B cell (primary cell): ENCODE data around the gene HIBCH. TPM values are rescaled to one million over a fixed set of nuclear protein-coding genes. Genes with fewer than 3 reads are reported as not detected.

ENCODE experiments used
- ATAC-seq: fragments of 200-7000 bp; cut with Tn5 transposase; one replicate; pipeline ENCODE4 v1.10.0; 2021; ENCODE audit warnings: low read depth, mild to moderate bottlenecking, moderate number of reproducible peaks, moderate library complexity
- CTCF ChIA-PET: fragments of 350-600 bp; sonication (Branson Sonifier 250); formaldehyde crosslinking; loops from one replicate; lab custom pipeline; 2021; ENCODE audit warnings: antibody characterized with exemption, inconsistent platforms; lab: Charles Lee
- POLR2A ChIA-PET: fragments of 350-600 bp; sonication (Branson Sonifier 250); formaldehyde crosslinking; loops from one replicate; lab custom pipeline; 2021; ENCODE audit warnings: antibody characterized with exemption; lab: Charles Lee
- DNase-seq: peaks from one replicate; pipeline ENCODE4 v3.0.0; 2013
- H2AFZ ChIP-seq: 2 replicates; pipeline ENCODE4 v1.6.1; 2012; ENCODE audit warnings: mild to moderate bottlenecking, low read depth, low read length; ENCODE audit not compliant: insufficient read depth, poor library complexity, severe bottlenecking
- H3K27ac ChIP-seq, 2 donors: 1 replicate in 1 of 2; 2 replicates in 1 of 2; pipeline ENCODE4 v1.5.1; 2012 to 2013; ENCODE audit warnings: low read length in 2 of 2, mild to moderate bottlenecking in 2 of 2, moderate library complexity in 1 of 2
- H3K27me3 ChIP-seq, 4 experiments: fragments of 200-600 bp in 1 of 4; sonication (generic) in 1 of 4; replicated peaks in 1 of 4; 1 replicate in 2 of 4; 2 replicates in 2 of 4; pipeline versions ENCODE4 v1.6.1 to v1.7.0; 2013 to 2016; ENCODE audit warnings: low read length in 3 of 4, mild to moderate bottlenecking in 2 of 4, mixed read lengths in 1 of 4, moderate library complexity in 1 of 4; ENCODE audit not compliant: insufficient read depth in 4 of 4, control insufficient read depth in 3 of 4; ENCODE audit errors: control extremely low read depth in 1 of 4
- H3K36me3 ChIP-seq, 2 experiments: replicated peaks in 1 of 2; 1 replicate in 1 of 2; 2 replicates in 1 of 2; pipeline versions ENCODE4 v1.6.1 to v1.7.1; 2013; ENCODE audit warnings: low read length in 1 of 2; ENCODE audit not compliant: insufficient read depth in 2 of 2, control insufficient read depth in 1 of 2; ENCODE audit errors: control extremely low read depth in 1 of 2, extremely low read depth in 1 of 2
- H3K4me1 ChIP-seq, 2 donors: fragments of 200-600 bp in 1 of 2; sonication (generic) in 1 of 2; 1 replicate in 1 of 2; 2 replicates in 1 of 2; pipeline versions ENCODE4 v1.5.1 to v1.6.1; 2013 to 2017; ENCODE audit warnings: low read length in 2 of 2; ENCODE audit not compliant: control insufficient read depth in 2 of 2, insufficient read depth in 2 of 2
- H3K4me2 ChIP-seq: replicated peaks from 2 replicates; pipeline ENCODE3; 2012; ENCODE audit warnings: mild to moderate bottlenecking, low read depth, low read length; ENCODE audit not compliant: poor library complexity, severe bottlenecking
- H3K4me3 ChIP-seq, 5 experiments: fragments of 200-600 bp in 1 of 5; sonication (generic) in 1 of 5; 1 replicate in 3 of 5; 2 replicates in 2 of 5; pipeline versions ENCODE4 v1.5.1 to v1.7.0; 2011 to 2016; ENCODE audit warnings: low read length in 4 of 5, mild to moderate bottlenecking in 4 of 5, low read depth in 2 of 5, control low read depth in 1 of 5, moderate library complexity in 1 of 5; ENCODE audit not compliant: insufficient read depth in 1 of 5; ENCODE audit errors: control extremely low read depth in 1 of 5, extremely low read depth in 1 of 5
- H3K79me2 ChIP-seq: fragments of 200-600 bp; sonication (generic); one replicate; pipeline ENCODE4 v1.6.0; 2016; ENCODE audit warnings: low read length; ENCODE audit not compliant: control insufficient read depth, insufficient read depth
- H3K9ac ChIP-seq: fragments of 200-600 bp; sonication (generic); 2 replicates; pipeline ENCODE4 v1.6.1; 2017; ENCODE audit warnings: mild to moderate bottlenecking, low read length, moderate library complexity
- H3K9me3 ChIP-seq, 3 donors: one replicate each; pipeline versions ENCODE4 v1.6.1 to v1.7.1; 2013; ENCODE audit warnings: low read length in 2 of 3; ENCODE audit not compliant: control insufficient read depth in 2 of 3, insufficient read depth in 1 of 3; ENCODE audit errors: control extremely low read depth in 1 of 3
- H4K20me1 ChIP-seq: 2 replicates; pipeline ENCODE4 v1.6.0; 2012; ENCODE audit warnings: mild to moderate bottlenecking, low read length; ENCODE audit not compliant: insufficient read depth, control insufficient read depth, poor library complexity, severe bottlenecking
- H3K27ac Mint-ChIP-seq: one replicate; pipeline ENCODE4 v1.8.0; 2021; ENCODE audit warnings: mixed read lengths
- H3K27me3 Mint-ChIP-seq: one replicate; pipeline ENCODE4 v1.8.0; 2021; ENCODE audit warnings: mixed read lengths
- H3K4me1 Mint-ChIP-seq: one replicate; pipeline ENCODE4 v1.8.0; 2021; ENCODE audit warnings: mixed read lengths
- H3K4me3 Mint-ChIP-seq: one replicate; pipeline ENCODE4 v1.8.0; 2021; ENCODE audit warnings: mixed read lengths
- H3K9me3 Mint-ChIP-seq: one replicate; pipeline ENCODE4 v1.8.0; 2022; ENCODE audit warnings: mixed read lengths; ENCODE audit not compliant: insufficient read depth
- CTCF ChIP-seq: fragments of 200-600 bp; IDR thresholded peaks from one replicate; pipeline ENCODE4 v1.8.0; 2022; ENCODE audit warnings: antibody characterized with exemption, mild to moderate bottlenecking
- EZH2 ChIP-seq: IDR thresholded peaks from 2 replicates; pipeline ENCODE4 v1.6.1; 2012; ENCODE audit warnings: borderline replicate concordance, low read depth, mild to moderate bottlenecking, moderate library complexity, low read length; ENCODE audit not compliant: insufficient read depth, poor library complexity, severe bottlenecking
- WGBS: methylation state at CpG from one replicate; pipeline ENCODE4 v1.1.5; 2013; ENCODE audit warnings: missing lambda C conversion rate; ENCODE audit not compliant: insufficient coverage; 5-methylcytosine and 5-hydroxymethylcytosine counted together
- intact Hi-C: fragments of 100-400 bp; cut with micrococcal nuclease; formaldehyde crosslinking; loops from one replicate; pipeline ENCODE4 v1.10.0; 2022
- polyA plus RNA-seq: library from polyadenylated mRNA; depleted of rRNA; stranded (reverse); fragments of >200 nt; gene quantifications from 2 replicates; pipeline ENCODE4 v1.2.3, GENCODE V29; 2012
- total RNA-seq, 2 donors: library from RNA; stranded (reverse); fragments of 120-200 nt in 1 of 2; gene quantifications; 1 replicate in 1 of 2; 2 replicates in 1 of 2; pipeline versions ENCODE4 v1.2.3 to v1.2.4, GENCODE V29; 2013 to 2022

The HIBCH gene
- total and polyA plus RNA-seq, 2 donors (not counting 1 experiment from before 2014, with no cell fraction given), result 5.6 to 30.2 TPM

GRCh38 chr2:190333928-190334327 lies 14.3 kb upstream of the HIBCH start:
- Histone ChIP-seq H2AFZ (no peak overlapping the region), H4K20me1 (no peaks in the 10 kb centered on the region), H3K36me3 (no peaks in the 10 kb centered on the region), H3K27me3 (peaks cover 0 to 2% (median 0%) of the 10 kb centered on the region in 4 experiments), H3K9me3 (peaks cover 0 to 2% (median 0%) of the 10 kb centered on the region in 3 donors), H3K4me3 (no peak overlapping the region), H3K79me2 (no peaks in the 10 kb centered on the region), H3K4me1 (no peaks in the 10 kb centered on the region), H3K9ac (no peak overlapping the region), H3K27ac (no peak overlapping the region), H3K4me2 (no peak overlapping the region)
- no peaks in the 10 kb centered on the region for H3K9me3 Mint-ChIP-seq
- ChIA-PET POLR2A (no interaction called here), CTCF (no interaction called here)
- TF ChIP-seq EZH2, result no peak
- TF ChIP-seq CTCF, result no peak
- no peak overlapping the region for H3K27ac Mint-ChIP-seq
- H3K4me1 Mint-ChIP-seq, result no peaks in the 10 kb centered on the region
- DNase-seq (no peak), ATAC-seq (no peak)
- intact Hi-C loops, result no loop called here
- WGBS, result no CpG with 5 or more reads among the region's 2 CpGs
- H3K27me3 Mint-ChIP-seq, result peaks cover 21% of the 10 kb centered on the region
- H3K4me3 Mint-ChIP-seq, result no peak overlapping the region

GRCh38 chr2:190333395-190333794 lies 13.8 kb upstream of the HIBCH start:
- H3K4me3 Mint-ChIP-seq, result no peak overlapping the region
- ATAC-seq (no peak), DNase-seq (no peak)
- H3K27ac ChIP-seq, result no peak overlapping the region
- H2AFZ ChIP-seq, result no peak overlapping the region
- CTCF ChIA-PET, result no interaction called here
- POLR2A ChIA-PET, result no interaction called here
- TF ChIP-seq CTCF, result no peak
- TF ChIP-seq EZH2, result no peak
- H3K27me3 Mint-ChIP-seq, result peaks cover 21% of the 10 kb centered on the region
- intact Hi-C loops, result no loop called here
- H3K4me1 Mint-ChIP-seq, result no peaks in the 10 kb centered on the region
- WGBS, result 100% methylated on average over 4 of the region's 8 CpGs
- H3K9me3 ChIP-seq, result peaks cover 0 to 2% (median 0%) of the 10 kb centered on the region in 3 donors
- no peaks in the 10 kb centered on the region for H3K4me1 ChIP-seq
- no peaks in the 10 kb centered on the region for H3K79me2 ChIP-seq
- H3K9me3 Mint-ChIP-seq, result no peaks in the 10 kb centered on the region
- no peak overlapping the region for H3K27ac Mint-ChIP-seq
- H3K36me3 ChIP-seq, result no peaks in the 10 kb centered on the region
- no peaks in the 10 kb centered on the region for H4K20me1 ChIP-seq
- H3K27me3 ChIP-seq, result peaks cover 0 to 2% (median 0%) of the 10 kb centered on the region in 4 experiments
- H3K4me3 ChIP-seq, result no peak overlapping the region
- no peak overlapping the region for H3K9ac ChIP-seq
- no peak overlapping the region for H3K4me2 ChIP-seq
